Measurements from ENCODE around the gene RXRB.

Gene RXRB

DNA sequence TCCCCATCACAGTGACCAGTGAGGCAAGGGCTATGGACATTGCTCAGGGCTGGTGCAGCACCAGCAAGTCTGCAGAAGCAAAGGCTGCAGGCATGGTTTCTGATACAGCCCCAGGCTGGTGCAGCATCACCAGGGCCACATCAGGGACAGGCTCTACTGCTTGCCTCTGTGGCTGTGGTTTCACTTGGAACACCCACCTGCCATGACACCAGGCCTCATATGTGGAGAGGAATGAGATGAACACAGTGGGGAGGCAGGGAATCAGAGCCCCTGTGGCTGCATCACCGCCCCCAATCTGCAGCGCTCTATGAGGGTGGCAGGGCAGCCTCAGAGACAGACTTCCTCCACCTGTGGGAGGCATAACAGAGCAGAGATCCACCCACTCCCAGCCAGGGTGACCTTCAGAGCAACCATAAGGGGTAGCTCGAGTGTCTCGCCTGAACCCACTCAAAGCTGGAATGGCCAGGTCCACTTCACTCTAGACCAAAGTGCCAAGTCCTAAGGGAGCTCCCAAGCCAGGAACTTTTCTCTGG, 15.7 kb upstream of the RXRB start:
- TF ChIP-seq CTCF (IDR thresholded peaks at IDR 0.05) (no peak), ZFX (IDR thresholded peaks at IDR 0.05; ENCODE audit: borderline replicate concordance) (no peak)

GRCh38 chr6:33215271-33216116, 15.0 kb upstream of the RXRB start:
- TF ChIP-seq ZFX (IDR thresholded peaks at IDR 0.05; ENCODE audit: borderline replicate concordance): no peak
- TF ChIP-seq CTCF (IDR thresholded peaks at IDR 0.05): no peak
- H3K27ac ChIP-seq: no peak overlapping the region

More for the DNA sequence above, 15.7 kb upstream of the RXRB start:
- H3K27ac ChIP-seq: no peak overlapping the region

DNA sequence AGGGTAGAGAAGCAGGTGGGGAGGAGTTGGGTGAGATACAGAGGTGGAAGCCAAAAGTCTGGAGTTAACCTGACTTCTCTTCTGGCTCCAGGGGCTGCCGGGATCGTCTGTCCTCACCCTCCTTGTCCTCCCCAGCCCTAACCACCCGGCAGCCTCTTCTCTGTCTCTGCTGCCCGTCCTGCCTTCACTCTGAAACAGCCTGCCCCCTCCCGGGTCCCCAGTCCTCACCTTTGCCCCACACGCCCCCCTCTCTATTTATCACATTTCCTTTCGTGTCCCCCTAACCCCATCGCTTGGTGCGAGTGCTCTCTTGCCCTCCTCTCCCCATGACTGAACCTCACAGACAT, 13.5 kb upstream of the RXRB start:
- no peak overlapping the region for H3K27ac ChIP-seq
- TF ChIP-seq CTCF (IDR thresholded peaks at IDR 0.05): no peak
- no peak for TF ChIP-seq ZFX (IDR thresholded peaks at IDR 0.05; ENCODE audit: borderline replicate concordance)

DNA sequence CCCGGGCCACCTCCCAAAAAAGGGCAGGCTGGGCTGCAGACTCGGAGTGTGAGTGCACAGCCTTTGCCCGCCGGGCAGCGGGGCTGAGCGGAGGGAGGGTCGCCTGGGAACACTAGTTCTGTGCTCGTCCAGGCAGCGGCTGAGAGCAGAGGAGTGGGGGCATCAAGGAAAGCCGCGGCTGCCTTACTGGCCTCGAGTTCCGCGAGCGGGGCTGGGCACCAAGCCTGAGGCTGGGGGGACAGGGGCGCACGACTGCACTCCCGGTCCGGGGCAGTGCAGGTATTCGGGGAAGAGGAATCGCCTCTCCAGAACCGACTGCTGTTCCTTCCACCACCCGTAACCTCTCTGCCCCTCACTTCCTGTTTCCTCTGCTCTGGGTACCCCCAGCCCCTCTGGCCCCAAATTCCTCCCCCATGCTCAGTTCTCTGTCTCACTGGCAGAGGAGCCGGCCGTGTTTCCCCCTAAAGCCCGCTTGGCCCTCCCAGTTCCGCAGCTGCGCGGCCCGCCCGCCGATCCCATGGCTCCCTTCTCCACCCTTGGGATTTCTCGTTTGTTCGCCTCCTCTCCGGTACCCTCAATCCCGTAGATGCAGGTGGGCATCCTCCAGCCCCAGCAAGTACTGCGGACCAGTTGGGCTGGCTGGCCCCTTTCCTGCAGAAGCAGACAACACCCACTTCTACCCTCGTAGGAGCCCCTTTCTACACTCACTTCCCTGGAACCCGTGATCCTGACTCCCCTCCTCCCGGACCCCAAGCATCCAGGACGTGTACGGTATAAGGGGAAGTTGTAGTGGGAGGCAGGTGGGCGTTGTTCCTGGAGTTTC, 12.9 kb upstream of the RXRB start:
- 0 out of 2 replicates have a peak overlapping the region, but pooled peaks have one; percentile 20 for H3K27ac ChIP-seq
- TF ChIP-seq CTCF (IDR thresholded peaks at IDR 0.05): no peak
- TF ChIP-seq ZFX (IDR thresholded peaks at IDR 0.05; ENCODE audit: borderline replicate concordance): no peak

- 0 out of 2 replicates have a peak overlapping the region, but pooled peaks have one; percentile 20 for H3K27ac ChIP-seq
- TF ChIP-seq ZFX (IDR thresholded peaks at IDR 0.05; ENCODE audit: borderline replicate concordance) (no peak), CTCF (IDR thresholded peaks at IDR 0.05) (no peak)
Measured at GRCh38 chr6:33212857-33213165, 12.3 kb upstream of the RXRB start.

DNA sequence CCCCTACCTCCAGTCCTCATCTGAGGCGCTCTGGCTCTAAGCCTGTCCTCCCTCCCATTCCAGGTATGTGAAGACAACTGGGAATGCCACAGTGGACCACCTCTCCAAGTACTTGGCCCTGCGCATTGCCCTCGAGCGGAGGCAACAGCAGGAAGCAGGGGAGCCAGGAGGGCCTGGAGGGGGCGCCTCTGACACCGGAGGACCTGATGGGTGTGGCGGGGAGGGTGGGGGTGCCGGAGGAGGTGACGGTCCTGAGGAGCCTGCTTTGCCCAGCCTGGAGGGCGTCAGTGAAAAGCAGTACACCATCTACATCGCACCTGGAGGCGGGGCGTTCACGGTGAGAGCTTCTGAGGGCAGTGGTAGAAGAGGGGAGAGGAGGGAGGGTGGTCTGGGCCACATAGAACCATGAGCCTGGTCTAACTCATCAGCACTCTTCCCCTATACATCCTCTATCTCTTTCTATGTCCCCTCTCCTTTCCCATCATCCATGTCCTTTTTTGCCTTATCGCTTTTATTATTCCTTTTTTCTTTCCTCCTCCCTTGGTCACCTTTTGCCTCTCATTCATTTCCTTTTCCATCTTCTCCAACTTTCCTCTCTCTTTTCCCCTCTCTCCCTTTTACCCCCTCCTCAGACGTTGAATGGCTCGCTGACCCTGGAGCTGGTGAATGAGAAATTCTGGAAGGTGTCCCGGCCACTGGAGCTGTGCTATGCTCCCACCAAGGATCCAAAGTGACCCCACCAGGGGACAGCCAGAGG, 11.4 kb upstream of the RXRB start:
- no peak overlapping the region for H3K27ac ChIP-seq
- TF ChIP-seq CTCF (IDR thresholded peaks at IDR 0.05) (no peak), ZFX (IDR thresholded peaks at IDR 0.05; ENCODE audit: borderline replicate concordance) (no peak)
